Endothelial cell of hepatic sinusoid (primary cell): ENCODE measurements around the gene SYT6.

Source experiments
- in situ Hi-C: cut with HindIII; loops from 2 replicates; pipeline ENCODE4 v1.10.0; 2017; ENCODE audit warnings: low sequenced_read_pairs

Gene SYT6

DNA sequence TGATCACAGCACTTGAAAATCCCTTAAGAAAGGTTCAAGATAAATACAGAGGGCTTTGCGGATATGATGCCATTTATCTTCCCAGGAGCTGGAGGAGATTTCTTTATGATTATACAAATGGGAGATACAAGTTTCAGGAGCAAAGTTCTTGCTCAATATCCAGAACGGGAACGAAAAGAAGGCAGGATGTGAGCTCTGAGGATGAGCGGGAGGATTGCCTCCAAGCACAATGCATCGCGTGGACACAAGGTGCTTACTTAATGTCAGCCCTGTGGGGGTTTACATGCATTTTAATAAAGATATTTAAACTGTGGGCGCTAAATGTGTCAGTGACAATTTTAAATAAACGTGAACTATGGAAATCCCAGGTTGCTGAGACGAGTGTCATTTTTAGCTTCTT lies 59.0 kb downstream of the SYT6 start:
- in situ Hi-C loops, result no loop called here

DNA sequence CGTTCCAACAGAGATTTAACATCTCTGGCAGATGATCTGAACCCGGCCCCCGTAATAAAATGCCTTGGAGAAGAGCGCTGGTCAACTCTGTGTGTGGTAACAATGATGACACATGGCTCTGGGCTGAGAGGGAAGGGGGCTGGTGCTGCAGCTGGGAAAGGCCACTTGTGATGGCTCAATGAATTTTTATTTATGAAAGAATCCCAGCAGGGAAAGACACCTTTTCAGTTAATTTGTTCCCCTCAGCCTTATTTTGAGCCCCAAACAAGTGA lies 59.4 kb downstream of the SYT6 start:
- in situ Hi-C loops, result no loop called here

DNA sequence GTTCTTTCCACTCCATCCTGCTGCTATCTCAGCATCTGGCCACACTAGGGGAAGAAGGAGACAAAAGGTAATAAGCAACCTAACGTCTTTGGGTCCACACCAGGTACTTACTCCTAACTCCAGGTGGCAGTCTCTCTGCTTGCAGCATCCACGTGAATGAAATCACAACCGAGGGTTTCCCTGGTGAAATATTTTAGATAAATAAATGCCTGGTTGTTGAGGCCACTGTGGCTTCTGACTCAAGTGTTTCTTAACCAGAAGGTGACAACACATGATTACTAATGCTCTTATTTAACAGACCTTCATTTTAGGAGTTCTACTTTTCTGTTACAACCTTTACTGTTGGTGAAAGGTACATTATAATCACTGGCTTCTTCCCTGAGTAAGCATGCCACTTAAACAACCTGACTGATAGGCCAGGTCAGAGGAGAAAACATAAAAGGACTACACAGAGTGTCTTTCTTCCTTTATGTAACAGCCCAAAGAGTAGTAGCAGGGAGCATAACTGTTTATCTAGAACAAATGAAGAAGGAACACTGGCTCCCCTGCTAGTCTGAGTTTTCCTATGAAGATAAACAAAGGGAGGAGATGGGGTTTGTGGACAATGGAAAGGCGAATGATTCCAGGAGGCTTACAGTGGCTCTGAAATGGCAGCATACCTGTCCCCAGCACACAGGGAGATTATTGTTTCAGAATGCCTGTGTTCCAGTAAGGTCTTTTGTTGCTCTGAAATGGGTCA lies 59.9 kb downstream of the SYT6 start:
- in situ Hi-C loops, result no loop called here

DNA sequence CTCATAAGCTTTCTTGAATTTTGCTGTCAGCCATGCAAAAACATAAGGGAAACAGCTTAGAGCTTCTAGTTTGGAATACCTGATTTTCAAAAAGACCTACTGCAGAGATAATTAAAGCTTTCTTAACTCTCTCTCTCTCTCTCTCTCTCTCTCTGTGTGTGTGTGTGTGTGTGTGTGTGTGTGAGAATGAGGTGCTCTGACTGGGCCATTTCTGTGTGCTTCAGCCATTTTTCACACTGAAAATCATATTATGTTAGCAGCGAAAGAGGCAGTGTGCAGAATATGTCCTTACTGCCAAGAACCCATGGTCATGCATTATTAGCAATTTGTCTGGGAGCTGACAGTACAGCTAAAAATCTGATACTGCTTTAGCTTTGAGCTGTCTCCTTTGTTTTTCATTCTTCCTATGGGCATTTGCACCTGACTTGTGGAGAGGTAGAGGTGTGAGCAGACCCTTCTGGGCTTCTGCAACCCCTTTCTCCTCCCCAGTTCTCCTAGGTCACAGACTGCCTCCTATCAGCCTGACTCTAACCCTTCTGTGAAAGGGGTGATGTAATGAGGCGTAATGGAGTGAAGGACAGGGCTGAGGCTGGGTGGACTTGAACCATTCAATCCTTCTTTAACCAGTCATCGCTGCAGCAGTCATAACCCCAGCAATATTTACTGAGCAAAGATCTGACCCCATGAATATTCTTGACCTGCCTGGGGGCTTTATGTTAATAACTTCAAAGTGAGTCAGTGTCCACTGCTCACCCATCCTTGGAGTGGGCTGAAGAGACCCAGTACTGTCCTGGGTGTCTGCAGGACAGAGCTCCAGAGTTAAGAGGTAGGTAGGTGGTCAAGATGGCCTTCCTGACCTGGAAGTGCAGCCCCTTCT lies 61.2 kb downstream of the SYT6 start:
- in situ Hi-C loops, result no loop called here

DNA sequence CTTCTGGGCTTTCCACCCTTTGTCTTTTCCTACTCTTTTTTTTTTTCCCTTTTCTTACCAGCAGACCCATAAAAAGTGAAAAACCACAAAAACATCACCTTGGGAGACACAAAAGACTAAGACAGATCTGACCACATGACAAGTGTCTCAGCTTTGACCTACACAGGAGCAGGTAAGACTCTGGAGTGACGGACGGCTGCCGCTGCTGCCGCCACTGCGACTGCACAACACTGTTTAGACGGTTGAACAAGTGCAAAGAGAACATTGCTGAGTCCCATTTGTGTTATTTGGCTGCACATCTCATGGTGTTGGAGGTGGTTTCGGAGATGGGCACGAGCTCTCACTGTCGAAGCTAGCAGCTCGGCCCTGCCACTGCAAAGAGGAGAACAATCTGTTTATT lies 62.0 kb downstream of the SYT6 start:
- in situ Hi-C loops, result no loop called here

DNA sequence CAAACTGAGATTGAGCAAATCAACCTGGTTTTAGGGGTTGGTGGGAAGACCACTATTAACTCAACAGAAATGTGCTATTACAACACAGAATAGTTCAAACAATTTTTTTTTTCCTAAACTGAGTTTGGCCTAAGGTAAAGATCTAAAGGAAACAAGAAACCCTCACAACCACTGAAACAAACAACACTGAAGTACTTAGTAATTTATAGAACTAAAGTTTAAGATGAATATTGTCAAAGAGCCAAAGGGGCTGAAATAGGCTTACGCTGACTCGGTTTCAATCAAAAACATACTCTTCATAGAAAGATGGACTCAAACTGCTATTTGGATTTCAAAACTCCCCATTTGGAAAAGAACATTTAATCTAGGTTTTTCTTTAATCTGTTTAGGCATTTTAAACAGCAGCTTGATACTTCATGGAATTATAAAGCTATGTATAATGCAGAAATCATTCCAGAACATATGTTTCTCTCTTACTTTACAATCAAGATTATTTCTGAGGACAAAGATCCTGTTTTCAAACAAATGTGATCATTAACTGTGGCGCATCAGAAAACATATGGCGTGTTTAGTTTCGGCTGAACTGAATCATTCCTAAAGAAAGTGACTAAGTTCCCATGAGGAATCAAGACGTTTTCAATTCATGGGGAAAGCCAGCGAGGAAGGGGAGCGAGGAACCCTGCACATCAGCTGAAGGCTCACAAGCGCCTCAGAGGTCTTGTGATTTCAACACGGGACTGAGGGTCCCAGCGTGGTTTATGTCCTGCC lies 62.7 kb downstream of the SYT6 start:
- in situ Hi-C loops, result no loop called here

DNA sequence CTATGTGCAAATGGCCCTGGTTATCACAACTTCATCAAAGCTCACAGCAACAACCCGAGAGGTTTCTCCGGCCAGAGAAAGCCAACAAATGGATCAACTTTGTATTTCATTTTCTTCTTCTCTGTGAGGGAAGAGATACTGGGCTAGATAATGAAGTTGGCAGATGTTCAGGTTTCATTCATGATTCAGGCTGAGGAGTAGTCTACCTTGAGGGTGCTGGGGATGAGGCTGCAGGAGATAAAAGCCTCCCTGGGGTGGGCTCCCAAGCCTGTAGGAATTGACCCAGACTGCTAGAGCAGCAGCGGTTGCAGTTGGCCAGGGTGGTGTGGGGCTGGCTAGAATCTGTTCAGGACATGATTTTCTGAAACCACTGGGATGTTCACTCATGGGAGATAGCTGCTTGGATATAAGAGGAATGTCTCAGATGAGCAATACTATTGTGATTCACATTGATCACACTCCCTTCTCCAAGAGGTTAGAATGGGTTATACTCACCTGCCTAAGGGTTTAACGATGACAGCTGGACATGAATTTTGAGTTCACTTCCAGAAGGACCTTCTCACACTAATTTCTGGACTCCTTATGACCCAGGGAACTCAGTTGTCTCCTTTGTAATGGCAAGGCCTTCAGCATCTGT lies 64.0 kb downstream of the SYT6 start:
- in situ Hi-C loops, result no loop called here

DNA sequence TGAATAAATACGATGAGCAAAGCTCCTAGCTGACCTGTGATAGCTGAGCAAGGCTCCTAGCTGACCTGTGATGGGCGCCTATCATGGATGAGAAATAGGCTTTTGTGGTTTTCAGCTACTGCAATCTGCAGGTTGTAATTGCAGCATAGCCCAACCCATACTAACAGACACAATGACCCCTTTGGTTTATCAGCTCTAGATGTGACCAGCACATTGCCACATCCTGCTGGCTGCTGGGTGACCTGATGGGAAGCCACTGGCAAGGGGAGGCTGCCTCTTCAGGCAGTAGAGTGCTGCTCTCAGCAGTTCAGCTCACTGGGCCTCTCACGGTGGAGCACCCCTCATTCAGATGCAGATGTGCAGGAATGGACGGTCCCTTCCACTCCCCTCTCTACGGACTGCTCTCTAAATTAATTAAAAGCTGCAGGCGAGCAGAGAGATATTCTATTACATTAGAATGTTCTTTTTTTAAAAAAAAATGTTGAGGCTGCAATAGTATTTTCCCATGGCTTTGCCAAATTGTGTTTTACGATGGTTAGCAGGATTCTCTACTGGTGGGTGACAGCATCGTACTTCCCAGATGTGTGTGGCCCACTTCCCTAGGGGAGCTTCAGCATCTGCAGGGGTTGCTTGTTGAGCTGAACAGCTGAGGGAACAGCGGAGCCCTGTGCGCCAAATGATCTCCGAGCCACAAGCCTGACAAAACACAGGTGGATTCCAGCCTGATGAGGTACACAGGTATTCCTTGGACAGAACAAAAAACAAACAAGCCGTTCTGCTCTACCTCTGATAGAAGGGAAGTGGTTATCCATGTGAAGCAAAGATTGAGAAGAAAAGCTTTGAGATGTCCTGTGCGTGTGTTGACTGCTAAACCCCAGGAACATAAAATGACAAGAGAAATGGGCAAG lies 65.0 kb downstream of the SYT6 start:
- in situ Hi-C loops, result no loop called here

DNA sequence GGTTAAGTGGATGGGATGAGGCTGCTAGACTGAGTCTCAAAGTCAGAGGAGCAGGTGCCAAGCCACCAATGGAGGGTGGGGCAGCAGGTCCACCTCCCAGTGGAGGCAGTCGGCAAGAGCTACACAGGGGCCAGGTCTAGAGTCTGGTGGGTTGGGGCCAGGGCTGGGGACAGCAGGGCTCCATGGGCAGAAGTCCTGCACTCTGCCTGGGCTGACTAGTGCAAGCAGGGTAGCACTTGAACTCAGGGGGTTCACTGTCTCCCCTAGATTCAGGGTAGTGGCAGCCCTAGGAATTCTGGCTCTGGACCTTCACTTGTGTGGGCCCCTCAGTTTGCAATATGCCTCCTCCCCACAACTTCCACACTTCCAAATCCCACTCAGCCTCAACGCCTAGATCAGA lies 66.2 kb downstream of the SYT6 start:
- in situ Hi-C loops, result no loop called here

DNA sequence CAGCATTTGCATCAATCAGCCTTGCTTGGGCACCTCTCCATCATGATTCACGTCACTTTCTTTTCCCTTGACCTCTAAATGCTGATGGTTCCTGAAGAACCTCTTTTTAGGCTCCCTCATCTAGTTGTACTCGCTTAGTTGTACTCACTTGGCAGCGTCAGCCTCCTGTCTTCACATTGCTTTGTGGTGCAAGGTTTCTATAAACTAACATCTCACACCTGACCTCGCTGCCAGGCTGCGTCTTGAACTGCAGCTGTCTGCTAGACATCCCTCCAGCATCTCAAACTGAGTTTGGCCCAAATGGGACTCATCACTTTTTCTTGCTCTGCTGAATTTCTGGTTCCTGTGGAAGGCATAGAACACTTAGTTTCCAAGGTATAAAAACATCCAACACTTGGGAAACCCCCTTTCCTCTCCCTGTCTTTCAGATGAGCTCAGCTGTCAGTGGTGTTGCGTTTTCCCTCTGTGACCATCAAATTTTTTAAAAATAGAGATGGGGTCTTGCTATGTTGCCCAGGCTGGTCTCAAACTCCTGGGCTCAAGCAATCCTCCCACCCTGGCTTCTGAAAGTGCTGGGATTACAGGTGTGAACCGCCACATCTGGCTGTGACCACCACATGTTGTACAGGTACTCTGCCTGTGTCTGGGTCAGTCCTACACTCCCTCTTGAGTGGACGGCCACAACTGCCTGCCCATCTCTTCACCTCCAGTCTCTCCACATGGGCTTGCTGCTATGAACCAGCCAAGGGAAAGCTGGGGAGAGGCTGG lies 66.9 kb downstream of the SYT6 start:
- in situ Hi-C loops, result no loop called here

DNA sequence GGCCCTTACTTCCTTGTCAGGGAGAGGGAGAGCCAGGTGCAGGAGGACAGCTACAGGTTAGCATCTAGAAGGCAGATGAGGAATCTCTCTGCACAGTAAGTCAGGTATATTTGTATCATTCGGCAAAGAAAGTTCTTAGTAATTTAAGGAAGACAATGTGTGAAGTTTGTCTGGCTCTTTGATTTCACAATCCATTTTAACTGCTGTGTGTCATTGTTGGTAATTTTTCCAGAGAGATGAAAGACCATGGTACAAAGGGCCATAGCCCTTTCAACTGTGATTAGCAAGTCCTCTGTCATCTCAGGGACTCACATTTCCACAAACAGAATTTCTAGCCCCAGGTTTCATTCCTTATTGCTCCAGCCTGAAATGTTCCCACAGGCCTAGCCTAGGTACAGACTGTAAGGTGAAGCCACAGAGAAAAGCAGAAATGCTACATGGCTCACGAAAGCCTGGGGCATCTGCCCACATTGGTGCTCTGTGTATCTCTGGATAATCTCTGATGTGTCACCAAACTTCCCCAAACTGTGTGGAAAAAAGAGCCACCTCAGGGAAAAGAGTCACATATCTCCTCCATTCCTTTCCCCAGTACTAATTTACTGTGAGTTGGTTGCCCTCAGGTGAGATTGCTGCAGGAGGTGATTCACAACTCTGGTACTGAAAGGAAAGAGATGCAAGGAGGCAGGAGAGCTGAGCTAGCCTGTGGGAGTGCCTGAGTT lies 70.6 kb downstream of the SYT6 start:
- in situ Hi-C loops, result no loop called here

DNA sequence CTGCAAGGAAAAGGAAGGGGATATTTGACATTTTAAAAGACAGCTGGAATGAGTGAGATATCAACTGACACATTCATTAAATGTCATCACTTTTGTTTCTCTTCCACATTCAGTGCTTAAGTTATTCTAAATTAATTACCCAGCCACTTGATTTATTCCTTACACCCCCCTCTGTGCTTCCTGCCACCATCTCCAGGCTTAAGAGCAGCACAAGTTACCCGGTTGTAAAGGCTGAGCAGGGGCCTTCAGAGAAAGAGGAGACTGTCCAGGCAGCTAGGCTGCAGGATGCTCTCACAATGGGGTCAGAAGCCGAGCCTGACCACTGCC lies 71.4 kb downstream of the SYT6 start:
- in situ Hi-C loops, result no loop called here

DNA sequence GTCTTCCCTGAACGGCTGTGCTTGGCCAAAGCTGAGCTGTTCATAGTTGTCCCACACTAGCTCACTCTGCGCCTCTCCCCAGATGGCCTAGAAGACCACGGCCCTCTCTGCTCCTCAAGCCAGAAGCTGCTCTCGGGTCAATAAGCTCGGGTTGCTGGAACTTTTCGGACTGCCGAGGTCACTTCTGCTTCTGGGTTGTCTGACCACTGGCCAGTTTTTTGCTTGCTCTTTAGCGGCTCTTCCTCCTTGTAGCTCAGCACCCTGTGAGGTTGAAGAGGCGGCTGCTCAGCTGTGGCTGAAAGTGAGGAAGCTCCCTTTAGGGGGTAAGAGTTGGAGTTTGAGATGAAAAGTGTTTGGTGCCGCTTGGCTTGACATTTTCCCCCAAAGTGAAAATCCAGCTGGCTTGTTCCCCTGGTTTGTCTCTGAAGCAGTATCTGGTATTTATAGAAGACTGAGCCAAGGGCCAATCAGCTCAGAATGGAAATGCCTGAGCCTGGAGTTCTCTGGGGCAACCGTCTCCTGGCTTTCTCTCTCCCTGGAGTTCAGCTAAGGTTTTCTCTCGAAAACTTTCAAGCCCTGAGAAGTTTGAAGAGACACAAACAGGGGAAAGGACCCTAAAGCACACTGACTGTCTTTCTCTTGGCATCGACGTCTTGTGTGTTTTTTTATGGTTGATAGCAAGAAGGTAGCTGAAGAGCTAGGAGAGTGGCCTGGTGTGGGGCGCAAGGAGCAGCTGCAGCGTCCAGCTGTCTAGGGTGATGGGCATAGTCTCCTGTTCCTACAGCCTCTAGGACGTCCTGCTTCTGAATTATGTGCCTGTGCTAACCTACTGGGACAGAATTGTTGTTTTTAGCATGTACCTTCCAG lies 72.0 kb downstream of the SYT6 start:
- in situ Hi-C loops, result no loop called here

DNA sequence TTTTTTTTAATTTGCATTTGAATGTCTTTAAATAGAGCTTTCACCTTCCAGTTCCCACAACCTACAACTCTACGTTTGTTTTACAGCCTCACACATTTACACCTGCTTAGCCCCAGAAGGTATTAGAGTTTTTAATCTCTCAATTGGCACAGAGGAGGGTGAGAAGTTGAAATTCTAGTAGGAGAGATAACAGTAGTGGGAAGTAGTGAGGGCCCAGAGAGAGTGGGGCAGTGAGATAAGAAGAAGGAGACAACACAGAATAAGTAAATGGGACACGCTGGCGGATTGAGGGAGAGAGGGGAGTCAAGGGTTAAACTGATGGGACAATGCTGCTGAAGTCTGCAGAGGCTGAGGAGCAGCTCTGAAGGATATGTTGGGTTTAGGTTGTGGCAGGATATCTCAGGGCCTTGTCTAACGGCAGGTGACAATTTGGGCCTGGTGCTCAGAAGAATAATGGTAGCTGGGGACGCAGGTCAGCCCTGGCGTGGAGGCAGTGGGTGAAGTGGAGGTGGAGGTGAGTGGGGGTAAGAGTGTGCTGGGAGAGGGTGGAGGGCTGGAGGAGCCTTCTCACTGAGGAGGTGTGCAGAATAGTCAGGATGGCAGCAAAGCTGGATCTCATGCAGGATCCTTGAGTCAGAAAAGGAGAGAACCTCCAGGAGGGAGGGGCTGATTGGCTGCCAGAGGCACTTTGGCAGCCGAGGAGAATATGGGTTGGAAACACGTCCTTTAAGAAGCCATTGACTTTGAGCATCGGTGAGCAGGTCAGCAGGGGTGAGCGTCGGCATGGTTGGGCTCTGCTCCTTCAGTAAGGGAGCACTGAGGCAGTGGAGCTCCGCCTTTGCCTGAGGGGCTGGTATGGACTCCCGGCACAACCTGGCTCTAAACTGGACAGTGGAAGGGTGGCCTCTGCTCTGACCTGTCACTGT lies 72.9 kb downstream of the SYT6 start:
- in situ Hi-C loops, result no loop called here

DNA sequence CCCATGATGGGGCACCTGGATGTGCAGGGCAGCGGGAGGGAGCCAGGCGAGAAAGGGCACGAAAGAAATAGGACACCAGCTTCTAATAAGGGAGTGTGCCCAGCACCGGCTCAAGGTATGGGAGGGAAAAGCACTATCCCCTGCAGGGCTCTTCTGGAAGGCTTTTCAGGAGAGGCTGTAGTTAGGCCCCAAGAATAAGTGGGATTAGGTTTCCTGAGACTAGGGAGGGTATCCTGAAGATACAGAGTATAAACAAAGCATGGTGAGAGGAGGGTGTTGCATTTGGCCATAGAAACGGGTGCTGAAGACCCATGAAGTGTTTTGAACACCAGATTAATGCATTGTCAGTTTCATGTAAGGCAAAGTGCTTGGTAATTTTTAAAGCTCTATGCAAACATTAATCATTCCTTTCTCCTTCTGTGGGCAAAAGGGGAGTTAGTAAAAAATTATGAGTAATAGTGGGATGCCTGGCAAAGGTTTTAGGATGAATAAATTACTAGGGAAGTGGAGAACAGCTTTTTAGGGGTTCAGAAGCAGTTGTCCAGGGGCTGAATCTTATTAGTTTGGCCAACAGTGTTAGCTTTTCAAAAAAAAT lies 74.0 kb downstream of the SYT6 start:
- in situ Hi-C loops, result no loop called here

DNA sequence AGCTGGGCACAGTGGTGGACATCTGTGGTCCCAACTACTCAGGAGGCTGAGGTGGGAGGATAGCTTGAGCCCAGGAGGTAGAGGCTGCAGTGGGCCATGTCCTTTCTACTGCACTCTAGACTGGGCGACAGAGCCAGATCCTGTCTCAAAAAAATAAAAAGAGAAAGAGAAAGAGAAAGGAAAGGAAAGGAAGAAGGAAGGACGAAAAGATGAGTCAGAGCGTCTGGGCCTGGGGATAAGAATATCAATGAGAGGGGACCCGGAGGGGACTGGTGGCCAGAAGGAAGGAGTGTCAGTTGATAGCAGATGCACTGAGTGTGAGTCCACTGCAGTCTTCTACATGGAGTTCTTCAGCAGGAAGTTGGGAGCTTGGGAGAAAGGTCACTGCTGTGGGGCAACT lies 75.6 kb downstream of the SYT6 start:
- in situ Hi-C loops, result no loop called here

DNA sequence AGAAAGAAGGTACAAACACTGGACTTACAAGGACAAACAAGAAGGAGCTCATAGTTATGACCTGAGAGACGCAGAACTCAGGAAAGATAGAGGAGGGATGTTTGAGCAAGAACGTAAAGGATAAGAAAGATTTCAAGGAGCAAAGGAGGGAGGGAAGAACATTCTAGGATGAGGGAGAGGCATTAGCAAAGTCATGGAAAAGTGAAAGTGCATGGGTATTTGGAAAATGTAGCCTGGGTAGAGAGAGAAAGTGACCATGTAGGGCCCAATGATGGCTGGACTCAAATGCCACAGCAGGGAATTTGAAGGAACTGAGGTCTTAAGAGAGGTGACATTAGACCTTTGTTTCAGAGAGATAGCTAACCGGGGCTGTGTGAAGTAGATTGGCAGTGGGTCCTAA lies 76.5 kb downstream of the SYT6 start:
- in situ Hi-C loops, result no loop called here
